Neural progenitor cell (in vitro differentiated cells): Measurements from ENCODE around the gene IFFO2.

Experiments
- EZH2 ChIP-seq: fragments of 200-600 bp; sonication (generic); IDR thresholded peaks from 2 replicates; pipeline ENCODE4 v1.6.1; 2017; ENCODE audit warnings: antibody characterized with exemption, mild to moderate bottlenecking, moderate library complexity
- TF ChIP-seq, protein P1 (sequence below): fragments of 200-600 bp; sonication (generic); IDR thresholded peaks from 2 replicates; pipeline ENCODE4 v1.5.1; 2017; ENCODE audit warnings: antibody characterized with exemption, mild to moderate bottlenecking

- TF ChIP-seq EZH2, result no peak
- TF ChIP-seq, protein P1, sequence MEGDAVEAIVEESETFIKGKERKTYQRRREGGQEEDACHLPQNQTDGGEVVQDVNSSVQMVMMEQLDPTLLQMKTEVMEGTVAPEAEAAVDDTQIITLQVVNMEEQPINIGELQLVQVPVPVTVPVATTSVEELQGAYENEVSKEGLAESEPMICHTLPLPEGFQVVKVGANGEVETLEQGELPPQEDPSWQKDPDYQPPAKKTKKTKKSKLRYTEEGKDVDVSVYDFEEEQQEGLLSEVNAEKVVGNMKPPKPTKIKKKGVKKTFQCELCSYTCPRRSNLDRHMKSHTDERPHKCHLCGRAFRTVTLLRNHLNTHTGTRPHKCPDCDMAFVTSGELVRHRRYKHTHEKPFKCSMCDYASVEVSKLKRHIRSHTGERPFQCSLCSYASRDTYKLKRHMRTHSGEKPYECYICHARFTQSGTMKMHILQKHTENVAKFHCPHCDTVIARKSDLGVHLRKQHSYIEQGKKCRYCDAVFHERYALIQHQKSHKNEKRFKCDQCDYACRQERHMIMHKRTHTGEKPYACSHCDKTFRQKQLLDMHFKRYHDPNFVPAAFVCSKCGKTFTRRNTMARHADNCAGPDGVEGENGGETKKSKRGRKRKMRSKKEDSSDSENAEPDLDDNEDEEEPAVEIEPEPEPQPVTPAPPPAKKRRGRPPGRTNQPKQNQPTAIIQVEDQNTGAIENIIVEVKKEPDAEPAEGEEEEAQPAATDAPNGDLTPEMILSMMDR, result no peak
Measured at GRCh38 chr1:18956193-18957135, at the start of gene IFFO2.
